HEK293 (cell line): Measurements from ENCODE around the gene ABI3BP.
"Not testable (repeated sequence)": the region's sequence is repeated elsewhere in the genome, so short reads cannot be mapped to it uniquely, and the experiment has no call there.

Source experiments
- CTCF ChIA-PET: fragments of 350-600 bp; formaldehyde crosslinking; extraction: SDS; loops from one replicate; lab custom pipeline; 2021; ENCODE audit warnings: antibody characterized with exemption; lab: Yijun Ruan, JAX
- POLR2A ChIA-PET: fragments of 300-600 bp; formaldehyde crosslinking; extraction: SDS; loops from one replicate; lab custom pipeline; 2020; ENCODE audit warnings: antibody characterized with exemption, inconsistent platforms; lab: Yijun Ruan, JAX
- H3K27ac ChIP-seq: fragments of 200-500 bp; sonication (Bioruptor generic); 2 replicates; pipeline ENCODE4 v1.5.1; 2014; ENCODE audit warnings: low read depth, low read length, control low read depth, inconsistent platforms; ENCODE audit errors: extremely low read depth
- H3K36me3 ChIP-seq, 2 experiments: fragments of 200-500 bp in 1 of 2; sonication (Bioruptor generic) in 1 of 2; 1 replicate in 1 of 2; 2 replicates in 1 of 2; pipeline ENCODE4 v1.5.1; 2014 to 2017; ENCODE audit warnings: inconsistent platforms in 2 of 2, low read length in 2 of 2; ENCODE audit not compliant: control insufficient read depth in 2 of 2, insufficient read depth in 1 of 2
- H3K4me1 ChIP-seq: fragments of 200-500 bp; sonication (Bioruptor generic); 2 replicates; pipeline ENCODE4 v1.5.1; 2014; ENCODE audit warnings: mild to moderate bottlenecking, low read length, inconsistent platforms; ENCODE audit not compliant: control insufficient read depth, insufficient read depth
- H3K4me3 ChIP-seq: 2 replicates; pipeline ENCODE4 v1.5.1; 2011; ENCODE audit warnings: low read depth, mild to moderate bottlenecking, control low read depth, low read length, moderate library complexity
- H3K9me3 ChIP-seq: fragments of 200-500 bp; sonication (Bioruptor generic); 2 replicates; pipeline ENCODE4 v1.5.1; 2014; ENCODE audit warnings: low read depth, low read length, inconsistent platforms; ENCODE audit not compliant: control insufficient read depth, insufficient read depth
- GFI1B ChIP-seq: fragments of 450-650 bp; formaldehyde crosslinking; IDR thresholded peaks from 2 replicates; pipeline ENCODE4 v1.5.1; 2016; ENCODE audit warnings: missing biosample characterization, missing genetic modification characterization
- HIC1 ChIP-seq: fragments of 450-650 bp; formaldehyde crosslinking; IDR thresholded peaks from 2 replicates; pipeline ENCODE4 v1.5.1; 2016; ENCODE audit warnings: missing biosample characterization, missing genetic modification characterization
- HOXA7 ChIP-seq: sonication (generic); formaldehyde crosslinking; IDR thresholded peaks from 2 replicates; pipeline ENCODE4 v1.8.1; 2022; ENCODE audit warnings: missing genetic modification reagents, borderline replicate concordance
- KLF10 ChIP-seq: fragments of 450-650 bp; IDR thresholded peaks from 2 replicates; pipeline ENCODE4 v1.5.1; 2018; ENCODE audit warnings: missing biosample characterization, mild to moderate bottlenecking, missing genetic modification characterization
- PRDM2 ChIP-seq: fragments of 450-650 bp; formaldehyde crosslinking; IDR thresholded peaks from 2 replicates; pipeline ENCODE4 v1.5.1; 2016; ENCODE audit warnings: missing biosample characterization, missing genetic modification characterization, borderline replicate concordance
- PRDM4 ChIP-seq: fragments of 450-650 bp; formaldehyde crosslinking; IDR thresholded peaks from 2 replicates; pipeline ENCODE4 v1.5.1; 2017; ENCODE audit warnings: missing biosample characterization, missing genetic modification characterization
- ZBTB49 ChIP-seq: fragments of 450-650 bp; formaldehyde crosslinking; IDR thresholded peaks from 2 replicates; pipeline ENCODE4 v1.5.1; 2016; ENCODE audit warnings: missing biosample characterization, missing genetic modification characterization, low read depth
- ZFP37 ChIP-seq: fragments of 450-650 bp; formaldehyde crosslinking; IDR thresholded peaks from 2 replicates; pipeline ENCODE4 v1.5.1; 2016; ENCODE audit warnings: missing biosample characterization, missing genetic modification characterization
- ZNF148 ChIP-seq: fragments of 450-650 bp; formaldehyde crosslinking; IDR thresholded peaks from 2 replicates; pipeline ENCODE4 v1.5.0; 2017; ENCODE audit warnings: missing biosample characterization, missing genetic modification characterization, borderline replicate concordance
- ZNF341 ChIP-seq: fragments of 450-650 bp; formaldehyde crosslinking; IDR thresholded peaks from 2 replicates; pipeline ENCODE4; 2016; ENCODE audit warnings: low read depth, missing biosample characterization, missing genetic modification characterization
- ZNF362 ChIP-seq: fragments of 450-650 bp; formaldehyde crosslinking; IDR thresholded peaks from 2 replicates; pipeline ENCODE4 v1.5.1; 2016; ENCODE audit warnings: missing biosample characterization, missing genetic modification characterization
- ZNF830 ChIP-seq: fragments of 450-650 bp; IDR thresholded peaks from 2 replicates; pipeline ENCODE4 v1.5.0; 2018; ENCODE audit warnings: missing biosample characterization, missing genetic modification characterization, low read depth, mild to moderate bottlenecking, moderate library complexity
- ZSCAN18 ChIP-seq: fragments of 450-650 bp; formaldehyde crosslinking; IDR thresholded peaks from 2 replicates; pipeline ENCODE4 v1.5.1; 2016; ENCODE audit warnings: missing biosample characterization, missing genetic modification characterization

ABI3BP gene

GRCh38 chr3:100953103-100953502, 40.1 kb downstream of the ABI3BP start (continued):
- no peak for TF ChIP-seq ZNF148
- no peak for TF ChIP-seq ZNF830
- TF ChIP-seq, all 188 proteins: peak for 0

GRCh38 chr3:100947119-100947518, 46.1 kb downstream of the ABI3BP start:
- CTCF ChIA-PET, result no interaction called here
- TF ChIP-seq ZNF362 (tag by site-specific recombination) (no peak), GFI1B (tag by site-specific recombination) (no peak), PRDM4 (tag by site-specific recombination) (no peak), HIC1 (tag by site-specific recombination) (no peak), ZFP37 (tag by site-specific recombination) (no peak), PRDM2 (tag by site-specific recombination) (no peak), HOXA7 (CRISPR knock-in tag) (no peak), KLF10 (tag by site-specific recombination) (no peak), ZBTB49 (tag by site-specific recombination) (no peak), ZNF341 (tag by site-specific recombination) (no peak), ZSCAN18 (no peak)
- TF ChIP-seq, all 188 proteins: peak for 0
- Histone ChIP-seq H3K27ac (no peak overlapping the region), H3K4me3 (no peak overlapping the region), H3K9me3 (no peaks in the 10 kb centered on the region), H3K4me1 (no peaks in the 10 kb centered on the region), H3K36me3 (no peaks in the 10 kb centered on the region)
- POLR2A ChIA-PET, result no interaction called here

GRCh38 chr3:100946096-100946495, 47.1 kb downstream of the ABI3BP start:
- POLR2A ChIA-PET, H3K9me3 ChIP-seq, H3K36me3 ChIP-seq, CTCF ChIA-PET, H3K4me1 ChIP-seq, H3K4me3 ChIP-seq, H3K27ac ChIP-seq: not testable (repeated sequence)
